PC-9 (cell line): ENCODE data around the gene RHEX.

ENCODE experiments used
- EZH2 ChIP-seq: fragments of 200-600 bp; sonication (generic); IDR thresholded peaks from 2 replicates; pipeline ENCODE4 v1.8.0; 2017; ENCODE audit warnings: antibody characterized with exemption, low read depth
- TF ChIP-seq, protein P1 (sequence below): fragments of 200-600 bp; sonication (generic); conservative IDR thresholded peaks from 2 replicates; pipeline ENCODE4 v1.6.1; 2017; ENCODE audit warnings: mixed run types, antibody characterized with exemption, mild to moderate bottlenecking, moderate library complexity

DNA sequence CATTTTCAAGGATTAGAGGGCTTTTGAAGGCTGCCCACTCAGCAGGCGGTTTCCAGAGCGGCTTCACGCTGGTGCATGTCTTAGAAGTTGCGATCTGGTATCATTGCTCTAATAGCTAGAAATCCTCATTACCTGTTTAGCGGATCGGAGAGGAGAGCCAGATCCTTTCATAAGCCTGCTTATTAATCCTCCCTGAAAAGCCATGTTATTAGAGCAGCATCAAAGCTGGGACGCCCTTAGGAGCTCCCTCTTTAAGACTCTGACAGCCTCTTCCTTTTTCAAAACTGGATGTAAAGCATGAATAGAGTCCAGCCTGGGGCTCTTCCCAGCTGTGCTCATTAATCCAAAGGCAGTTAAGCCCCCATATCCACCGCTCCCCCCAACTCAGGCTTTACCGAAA is 15.4 kb upstream of the RHEX start:
- TF ChIP-seq, protein P1, sequence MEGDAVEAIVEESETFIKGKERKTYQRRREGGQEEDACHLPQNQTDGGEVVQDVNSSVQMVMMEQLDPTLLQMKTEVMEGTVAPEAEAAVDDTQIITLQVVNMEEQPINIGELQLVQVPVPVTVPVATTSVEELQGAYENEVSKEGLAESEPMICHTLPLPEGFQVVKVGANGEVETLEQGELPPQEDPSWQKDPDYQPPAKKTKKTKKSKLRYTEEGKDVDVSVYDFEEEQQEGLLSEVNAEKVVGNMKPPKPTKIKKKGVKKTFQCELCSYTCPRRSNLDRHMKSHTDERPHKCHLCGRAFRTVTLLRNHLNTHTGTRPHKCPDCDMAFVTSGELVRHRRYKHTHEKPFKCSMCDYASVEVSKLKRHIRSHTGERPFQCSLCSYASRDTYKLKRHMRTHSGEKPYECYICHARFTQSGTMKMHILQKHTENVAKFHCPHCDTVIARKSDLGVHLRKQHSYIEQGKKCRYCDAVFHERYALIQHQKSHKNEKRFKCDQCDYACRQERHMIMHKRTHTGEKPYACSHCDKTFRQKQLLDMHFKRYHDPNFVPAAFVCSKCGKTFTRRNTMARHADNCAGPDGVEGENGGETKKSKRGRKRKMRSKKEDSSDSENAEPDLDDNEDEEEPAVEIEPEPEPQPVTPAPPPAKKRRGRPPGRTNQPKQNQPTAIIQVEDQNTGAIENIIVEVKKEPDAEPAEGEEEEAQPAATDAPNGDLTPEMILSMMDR: no peak
- no peak for TF ChIP-seq EZH2
